Testis (tissue), 2 donors: ENCODE results near the gene ALG8.

Experiments
- POLR2A ChIP-seq: fragments of 450-650 bp; IDR thresholded peaks from one replicate; pipeline ENCODE4 v1.6.1; 2017; ENCODE audit warnings: antibody characterized with exemption, mild to moderate bottlenecking, moderate library complexity
- TF ChIP-seq, protein P1 (sequence below), 3 experiments: fragments of 450-650 bp in 2 of 3; fragments of 200-600 bp in 1 of 3; sonication (generic) in 1 of 3; IDR thresholded peaks; one replicate each; pipeline ENCODE4 v1.5.1; 2016 to 2019; ENCODE audit warnings: antibody characterized with exemption in 3 of 3, mild to moderate bottlenecking in 2 of 3, moderate library complexity in 1 of 3

DNA sequence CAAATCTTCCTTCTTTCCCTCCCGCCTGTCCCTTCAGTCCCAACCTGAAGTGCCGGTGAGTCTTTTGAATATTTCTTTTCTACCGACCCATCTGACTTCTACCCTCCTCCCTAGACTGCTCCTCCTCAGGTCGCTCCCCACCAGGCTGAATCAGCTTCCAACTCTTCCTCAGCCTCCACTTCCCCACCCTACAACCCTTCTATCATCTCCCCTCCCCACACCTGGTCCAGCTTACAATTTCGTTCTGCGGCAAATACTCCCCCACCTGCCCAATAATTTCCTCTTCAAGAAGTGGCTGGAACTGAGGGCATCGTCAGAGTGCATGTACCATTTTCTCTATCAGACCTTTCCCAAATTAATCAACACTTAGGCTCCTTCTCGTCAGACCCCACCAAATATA is 57.3 kb downstream of the ALG8 start:
- TF ChIP-seq, protein P1, sequence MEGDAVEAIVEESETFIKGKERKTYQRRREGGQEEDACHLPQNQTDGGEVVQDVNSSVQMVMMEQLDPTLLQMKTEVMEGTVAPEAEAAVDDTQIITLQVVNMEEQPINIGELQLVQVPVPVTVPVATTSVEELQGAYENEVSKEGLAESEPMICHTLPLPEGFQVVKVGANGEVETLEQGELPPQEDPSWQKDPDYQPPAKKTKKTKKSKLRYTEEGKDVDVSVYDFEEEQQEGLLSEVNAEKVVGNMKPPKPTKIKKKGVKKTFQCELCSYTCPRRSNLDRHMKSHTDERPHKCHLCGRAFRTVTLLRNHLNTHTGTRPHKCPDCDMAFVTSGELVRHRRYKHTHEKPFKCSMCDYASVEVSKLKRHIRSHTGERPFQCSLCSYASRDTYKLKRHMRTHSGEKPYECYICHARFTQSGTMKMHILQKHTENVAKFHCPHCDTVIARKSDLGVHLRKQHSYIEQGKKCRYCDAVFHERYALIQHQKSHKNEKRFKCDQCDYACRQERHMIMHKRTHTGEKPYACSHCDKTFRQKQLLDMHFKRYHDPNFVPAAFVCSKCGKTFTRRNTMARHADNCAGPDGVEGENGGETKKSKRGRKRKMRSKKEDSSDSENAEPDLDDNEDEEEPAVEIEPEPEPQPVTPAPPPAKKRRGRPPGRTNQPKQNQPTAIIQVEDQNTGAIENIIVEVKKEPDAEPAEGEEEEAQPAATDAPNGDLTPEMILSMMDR (IDR thresholded peaks at IDR 0.05), result no peak
- no peak for TF ChIP-seq POLR2A
